ENCODE results near the gene DSC1.

DSC1 gene

DNA sequence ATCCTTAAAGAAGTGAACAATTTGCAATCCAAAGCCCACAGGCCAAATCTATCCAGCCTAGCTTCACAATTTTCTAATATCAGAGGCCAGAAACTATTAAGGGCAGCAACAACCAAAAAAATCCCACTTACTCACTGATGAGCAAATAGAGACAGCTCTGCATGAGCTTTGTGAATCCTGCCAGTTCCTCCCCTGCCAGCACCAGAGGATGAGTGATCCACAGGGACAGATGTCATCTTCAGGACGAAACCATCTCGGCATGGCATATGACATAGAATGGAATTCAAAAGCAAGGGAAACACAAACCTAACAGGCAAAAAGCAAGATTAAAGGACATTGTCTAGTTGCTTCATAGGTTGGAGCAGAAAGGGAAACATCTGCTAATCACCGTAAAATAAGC, 58.2 kb downstream of the DSC1 start:
- Histone ChIP-seq H3K36me3 (ENCODE audit: control insufficient read depth, insufficient read depth, low read length) (no peaks in the 10 kb centered on the region), H3K4me1 (ENCODE audit: control insufficient read depth, insufficient read depth, low read length, poor library complexity, severe bottlenecking) (peaks cover 4% of the 10 kb centered on the region), H3K27ac (ENCODE audit: low read depth, low read length, severe bottlenecking) (peak overlapping the region; percentile 10), H3K9me3 (ENCODE audit: control insufficient read depth, low read length) (no peaks in the 10 kb centered on the region), H3K4me3 (ENCODE audit: extremely low read depth, insufficient read depth, low read length, poor library complexity, severe bottlenecking) (no peak overlapping the region)
- 80 to 81% methylated on average over 2 to 3 of the region's 3 CpGs for WGBS, 2 experiments (ENCODE audit: insufficient coverage in 2 of 2)

- H3K27ac ChIP-seq (ENCODE audit: low read depth, low read length, severe bottlenecking) = no peak overlapping the region
- no peaks in the 10 kb centered on the region for H3K36me3 ChIP-seq (ENCODE audit: control insufficient read depth, insufficient read depth, low read length)
- WGBS, 2 experiments (ENCODE audit: insufficient coverage in 2 of 2) = 84 to 94% methylated on average over 3 of the region's 3 CpGs
- H3K4me3 ChIP-seq (ENCODE audit: extremely low read depth, insufficient read depth, low read length, poor library complexity, severe bottlenecking) = no peak overlapping the region
- H3K9me3 ChIP-seq (ENCODE audit: control insufficient read depth, low read length) = no peaks in the 10 kb centered on the region
- H3K4me1 ChIP-seq (ENCODE audit: control insufficient read depth, insufficient read depth, low read length, poor library complexity, severe bottlenecking) = peaks cover 6% of the 10 kb centered on the region
Observed at GRCh38 chr18:31103423-31103822, 59.2 kb downstream of the DSC1 start.

GRCh38 chr18:31102941-31103340, 59.7 kb downstream of the DSC1 start:
- Histone ChIP-seq H3K4me3 (ENCODE audit: extremely low read depth, insufficient read depth, low read length, poor library complexity, severe bottlenecking) (no peak overlapping the region), H3K9me3 (ENCODE audit: control insufficient read depth, low read length) (no peaks in the 10 kb centered on the region), H3K27ac (ENCODE audit: low read depth, low read length, severe bottlenecking) (no peak overlapping the region), H3K36me3 (ENCODE audit: control insufficient read depth, insufficient read depth, low read length) (no peaks in the 10 kb centered on the region), H3K4me1 (ENCODE audit: control insufficient read depth, insufficient read depth, low read length, poor library complexity, severe bottlenecking) (peaks cover 6% of the 10 kb centered on the region)
- 100% methylated on average over 1 of the region's 2 CpGs; no CpG with 5 or more reads in 1 of the 2 experiments for WGBS, 2 experiments (ENCODE audit: insufficient coverage in 2 of 2)

- Histone ChIP-seq H3K36me3 (ENCODE audit: control insufficient read depth, insufficient read depth, low read length) (no peaks in the 10 kb centered on the region), H3K9me3 (ENCODE audit: control insufficient read depth, low read length) (no peaks in the 10 kb centered on the region), H3K27ac (ENCODE audit: low read depth, low read length, severe bottlenecking) (peak within 1 kb of the TSS; percentile 83), H3K4me3 (ENCODE audit: extremely low read depth, insufficient read depth, low read length, poor library complexity, severe bottlenecking) (peak within 1 kb of the TSS; percentile 80), H3K4me1 (ENCODE audit: control insufficient read depth, insufficient read depth, low read length, poor library complexity, severe bottlenecking) (peaks cover 6% of the 10 kb centered on the region)
- WGBS, 2 experiments (ENCODE audit: insufficient coverage in 2 of 2) = 0 to 1% methylated on average over 23 to 27 of the region's 44 CpGs
Observed at GRCh38 chr18:31102025-31102684, 60.5 kb downstream of the DSC1 start, which contains the start of gene DSC2. DSC2 (minus strand) TSS chr18:31102421; CDS start chr18:31101971, 450 bp downstream.

- H3K9me3 ChIP-seq (ENCODE audit: control insufficient read depth, low read length) = no peaks in the 10 kb centered on the region
- WGBS, 2 experiments (ENCODE audit: insufficient coverage in 2 of 2) = 0% methylated on average over 47 to 54 of the region's 72 CpGs
- no peaks in the 10 kb centered on the region for H3K36me3 ChIP-seq (ENCODE audit: control insufficient read depth, insufficient read depth, low read length)
- H3K4me1 ChIP-seq (ENCODE audit: control insufficient read depth, insufficient read depth, low read length, poor library complexity, severe bottlenecking) = peaks cover 6% of the 10 kb centered on the region
- peak overlapping the region; percentile 80 for H3K4me3 ChIP-seq (ENCODE audit: extremely low read depth, insufficient read depth, low read length, poor library complexity, severe bottlenecking)
- H3K27ac ChIP-seq (ENCODE audit: low read depth, low read length, severe bottlenecking) = peak overlapping the region; percentile 83
Observed at GRCh38 chr18:31101183-31102024, 61.3 kb downstream of the DSC1 start.

GRCh38 chr18:31100436-31101182, 62.0 kb downstream of the DSC1 start:
- Histone ChIP-seq H3K4me1 (ENCODE audit: control insufficient read depth, insufficient read depth, low read length, poor library complexity, severe bottlenecking) (peaks cover 6% of the 10 kb centered on the region), H3K36me3 (ENCODE audit: control insufficient read depth, insufficient read depth, low read length) (no peaks in the 10 kb centered on the region), H3K4me3 (ENCODE audit: extremely low read depth, insufficient read depth, low read length, poor library complexity, severe bottlenecking) (peak overlapping the region; percentile 80), H3K9me3 (ENCODE audit: control insufficient read depth, low read length) (no peaks in the 10 kb centered on the region), H3K27ac (ENCODE audit: low read depth, low read length, severe bottlenecking) (peak overlapping the region; percentile 83)
- WGBS, 2 experiments (ENCODE audit: insufficient coverage in 2 of 2) = 2 to 3% methylated on average over 7 to 15 of the region's 23 CpGs

GRCh38 chr18:31099450-31100230, 63.0 kb downstream of the DSC1 start:
- Histone ChIP-seq H3K9me3 (ENCODE audit: control insufficient read depth, low read length) (no peaks in the 10 kb centered on the region), H3K27ac (ENCODE audit: low read depth, low read length, severe bottlenecking) (no peak overlapping the region), H3K36me3 (ENCODE audit: control insufficient read depth, insufficient read depth, low read length) (no peaks in the 10 kb centered on the region), H3K4me3 (ENCODE audit: extremely low read depth, insufficient read depth, low read length, poor library complexity, severe bottlenecking) (peak overlapping the region; percentile 80), H3K4me1 (ENCODE audit: control insufficient read depth, insufficient read depth, low read length, poor library complexity, severe bottlenecking) (peaks cover 6% of the 10 kb centered on the region)
- WGBS, 2 experiments (ENCODE audit: insufficient coverage in 2 of 2) = 74 to 92% methylated on average over 6 of the region's 10 CpGs

- H3K27ac ChIP-seq (ENCODE audit: low read depth, low read length, severe bottlenecking) = no peak overlapping the region
- peaks cover 3% of the 10 kb centered on the region for H3K4me1 ChIP-seq (ENCODE audit: control insufficient read depth, insufficient read depth, low read length, poor library complexity, severe bottlenecking)
- no peaks in the 10 kb centered on the region for H3K36me3 ChIP-seq (ENCODE audit: control insufficient read depth, insufficient read depth, low read length)
- H3K4me3 ChIP-seq (ENCODE audit: extremely low read depth, insufficient read depth, low read length, poor library complexity, severe bottlenecking) = no peak overlapping the region
- no peaks in the 10 kb centered on the region for H3K9me3 ChIP-seq (ENCODE audit: control insufficient read depth, low read length)
Observed at GRCh38 chr18:31098878-31099277, 63.8 kb downstream of the DSC1 start.

GRCh38 chr18:31097666-31098065, 65.0 kb downstream of the DSC1 start:
- WGBS, 2 experiments (ENCODE audit: insufficient coverage in 2 of 2) = no CpG with 5 or more reads among the region's 3 CpGs
- H3K36me3 ChIP-seq (ENCODE audit: control insufficient read depth, insufficient read depth, low read length) = peaks cover 5% of the 10 kb centered on the region
- no peaks in the 10 kb centered on the region for H3K9me3 ChIP-seq (ENCODE audit: control insufficient read depth, low read length)

DNA sequence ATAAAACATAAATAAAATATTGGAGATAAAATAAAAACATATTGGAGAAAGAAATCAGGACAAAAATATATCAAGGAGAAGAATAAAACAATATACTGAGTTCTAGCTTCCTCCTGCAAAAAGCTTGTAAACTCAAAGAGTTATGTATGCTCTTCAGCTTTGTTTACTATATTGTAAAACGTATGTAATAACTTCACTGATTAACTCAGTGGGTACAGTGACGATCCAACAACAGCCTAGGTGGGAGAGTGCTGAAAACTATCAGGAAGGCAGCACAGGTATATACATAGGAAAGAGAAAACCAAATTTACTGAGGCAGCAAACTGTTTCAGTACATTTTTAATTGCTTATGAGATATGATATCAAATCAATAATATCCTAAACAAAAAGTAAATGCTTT, 68.8 kb downstream of the DSC1 start:
- Histone ChIP-seq H3K9me3 (ENCODE audit: control insufficient read depth, low read length) (no peaks in the 10 kb centered on the region), H3K4me3 (ENCODE audit: extremely low read depth, insufficient read depth, low read length, poor library complexity, severe bottlenecking) (no peak overlapping the region), H3K27ac (ENCODE audit: low read depth, low read length, severe bottlenecking) (no peak overlapping the region), H3K4me1 (ENCODE audit: control insufficient read depth, insufficient read depth, low read length, poor library complexity, severe bottlenecking) (no peaks in the 10 kb centered on the region), H3K36me3 (ENCODE audit: control insufficient read depth, insufficient read depth, low read length) (peaks cover 32% of the 10 kb centered on the region)
- WGBS, 2 experiments (ENCODE audit: insufficient coverage in 2 of 2) = no CpG with 5 or more reads among the region's 2 CpGs

More at GRCh38 chr18:31097666-31098065, 65.0 kb downstream of the DSC1 start:
- Histone ChIP-seq H3K4me3 (ENCODE audit: extremely low read depth, insufficient read depth, low read length, poor library complexity, severe bottlenecking) (no peak overlapping the region), H3K27ac (ENCODE audit: low read depth, low read length, severe bottlenecking) (no peak overlapping the region), H3K4me1 (ENCODE audit: control insufficient read depth, insufficient read depth, low read length, poor library complexity, severe bottlenecking) (peaks cover 3% of the 10 kb centered on the region)

Measured in mesodermal cell (in vitro differentiated cells).